ENCODE measurements around the gene CGGBP1.

DNA sequence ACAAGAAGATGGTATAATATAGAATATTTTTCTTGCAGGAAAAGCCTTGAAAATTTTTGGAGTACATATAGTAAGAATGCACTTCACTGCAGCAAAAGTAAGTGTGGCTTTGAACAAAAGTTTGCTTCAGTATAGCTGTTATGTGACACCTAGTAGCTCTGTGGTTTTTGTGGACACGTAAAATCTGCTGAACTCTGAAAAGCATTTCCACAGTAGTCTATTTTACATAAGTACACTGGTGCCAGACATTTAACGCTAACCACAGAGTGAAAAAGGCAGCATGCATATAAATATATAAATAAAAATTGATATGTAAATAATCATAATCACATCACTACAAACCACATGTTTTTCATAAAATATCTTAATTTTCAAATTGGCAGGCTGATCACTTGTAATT, 39.8 kb downstream of the CGGBP1 start:
- TF ChIP-seq POLR2AphosphoS5 (IDR thresholded peaks at IDR 0.05) = no peak
- TF ChIP-seq, protein P1, sequence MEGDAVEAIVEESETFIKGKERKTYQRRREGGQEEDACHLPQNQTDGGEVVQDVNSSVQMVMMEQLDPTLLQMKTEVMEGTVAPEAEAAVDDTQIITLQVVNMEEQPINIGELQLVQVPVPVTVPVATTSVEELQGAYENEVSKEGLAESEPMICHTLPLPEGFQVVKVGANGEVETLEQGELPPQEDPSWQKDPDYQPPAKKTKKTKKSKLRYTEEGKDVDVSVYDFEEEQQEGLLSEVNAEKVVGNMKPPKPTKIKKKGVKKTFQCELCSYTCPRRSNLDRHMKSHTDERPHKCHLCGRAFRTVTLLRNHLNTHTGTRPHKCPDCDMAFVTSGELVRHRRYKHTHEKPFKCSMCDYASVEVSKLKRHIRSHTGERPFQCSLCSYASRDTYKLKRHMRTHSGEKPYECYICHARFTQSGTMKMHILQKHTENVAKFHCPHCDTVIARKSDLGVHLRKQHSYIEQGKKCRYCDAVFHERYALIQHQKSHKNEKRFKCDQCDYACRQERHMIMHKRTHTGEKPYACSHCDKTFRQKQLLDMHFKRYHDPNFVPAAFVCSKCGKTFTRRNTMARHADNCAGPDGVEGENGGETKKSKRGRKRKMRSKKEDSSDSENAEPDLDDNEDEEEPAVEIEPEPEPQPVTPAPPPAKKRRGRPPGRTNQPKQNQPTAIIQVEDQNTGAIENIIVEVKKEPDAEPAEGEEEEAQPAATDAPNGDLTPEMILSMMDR (IDR thresholded peaks at IDR 0.05 in 8 of 11, conservative IDR thresholded peaks at IDR 0.05 in 3 of 11) = no peak
